Left ventricle myocardium inferior (tissue), 1 donor: ENCODE data around the gene COQ5. TPM values are rescaled to one million over a fixed set of nuclear protein-coding genes. Genes with fewer than 3 reads are reported as not detected.
A peak's percentile ranks its signal among the peaks of the same experiment; 100 is the strongest.

Experiments used
- DNase-seq: peaks from one replicate; pipeline ENCODE4 v3.0.0-alpha.2; 2020
- H3K27ac ChIP-seq: fragments of 200-600 bp; replicated peaks from 2 replicates; pipeline ENCODE4 v1.8.0; 2021
- H3K27me3 ChIP-seq: fragments of 200-600 bp; 2 replicates; pipeline ENCODE4 v1.8.0; 2021; ENCODE audit warnings: low read depth
- H3K36me3 ChIP-seq: fragments of 200-600 bp; 2 replicates; pipeline ENCODE4 v1.8.0; 2021
- H3K4me1 ChIP-seq: fragments of 200-600 bp; 2 replicates; pipeline ENCODE4 v1.8.0; 2021
- H3K4me3 ChIP-seq: fragments of 200-600 bp; 2 replicates; pipeline ENCODE4 v1.8.0; 2021; ENCODE audit warnings: mild to moderate bottlenecking, moderate library complexity
- H3K9me3 ChIP-seq: fragments of 200-600 bp; replicated peaks from 2 replicates; pipeline ENCODE4 v1.8.0; 2021
- CTCF ChIP-seq: fragments of 200-600 bp; IDR thresholded peaks from 2 replicates; pipeline ENCODE4 v1.8.0; 2021; ENCODE audit warnings: antibody characterized with exemption, mild to moderate bottlenecking, borderline replicate concordance
- intact Hi-C: fragments of 100-400 bp; cut with micrococcal nuclease; formaldehyde crosslinking; loops from one replicate; pipeline ENCODE4 v1.11.0; 2022
- total RNA-seq: library from RNA; stranded (reverse); fragmentation: NEBNext Ultra II Directional; extraction: Animal tissue kit (Norgen Biotek cat#: 25700); gene quantifications from one replicate; pipeline ENCODE4 v1.2.1, GENCODE V29; 2021
- donor health status: DM: no; HTN: yes; CAD: no; lungs with severe emphysema.

COQ5 gene
- total RNA-seq, 1 donor from 2014 or later, result 41.8 TPM

GRCh38 chr12:120475643-120476042, 53.3 kb downstream of the COQ5 start:
- H3K27me3 ChIP-seq, result no peaks in the 10 kb centered on the region
- peaks cover 10% of the 10 kb centered on the region for H3K4me1 ChIP-seq
- no peaks in the 10 kb centered on the region for H3K9me3 ChIP-seq
- no peak overlapping the region for H3K4me3 ChIP-seq
- no peak for DNase-seq
- no peak for TF ChIP-seq CTCF
- no peak overlapping the region for H3K27ac ChIP-seq
- intact Hi-C loops, result no loop called here
- H3K36me3 ChIP-seq, result no peaks in the 10 kb centered on the region

GRCh38 chr12:120474616-120474960, 54.4 kb downstream of the COQ5 start:
- no peaks in the 10 kb centered on the region for H3K36me3 ChIP-seq
- intact Hi-C loops, result no loop called here
- H3K27ac ChIP-seq, result no peak overlapping the region
- H3K9me3 ChIP-seq, result no peaks in the 10 kb centered on the region
- no peaks in the 10 kb centered on the region for H3K27me3 ChIP-seq
- H3K4me1 ChIP-seq, result peaks cover 19% of the 10 kb centered on the region
- no peak overlapping the region for H3K4me3 ChIP-seq
- DNase-seq, result no peak
- TF ChIP-seq CTCF, result no peak

DNA sequence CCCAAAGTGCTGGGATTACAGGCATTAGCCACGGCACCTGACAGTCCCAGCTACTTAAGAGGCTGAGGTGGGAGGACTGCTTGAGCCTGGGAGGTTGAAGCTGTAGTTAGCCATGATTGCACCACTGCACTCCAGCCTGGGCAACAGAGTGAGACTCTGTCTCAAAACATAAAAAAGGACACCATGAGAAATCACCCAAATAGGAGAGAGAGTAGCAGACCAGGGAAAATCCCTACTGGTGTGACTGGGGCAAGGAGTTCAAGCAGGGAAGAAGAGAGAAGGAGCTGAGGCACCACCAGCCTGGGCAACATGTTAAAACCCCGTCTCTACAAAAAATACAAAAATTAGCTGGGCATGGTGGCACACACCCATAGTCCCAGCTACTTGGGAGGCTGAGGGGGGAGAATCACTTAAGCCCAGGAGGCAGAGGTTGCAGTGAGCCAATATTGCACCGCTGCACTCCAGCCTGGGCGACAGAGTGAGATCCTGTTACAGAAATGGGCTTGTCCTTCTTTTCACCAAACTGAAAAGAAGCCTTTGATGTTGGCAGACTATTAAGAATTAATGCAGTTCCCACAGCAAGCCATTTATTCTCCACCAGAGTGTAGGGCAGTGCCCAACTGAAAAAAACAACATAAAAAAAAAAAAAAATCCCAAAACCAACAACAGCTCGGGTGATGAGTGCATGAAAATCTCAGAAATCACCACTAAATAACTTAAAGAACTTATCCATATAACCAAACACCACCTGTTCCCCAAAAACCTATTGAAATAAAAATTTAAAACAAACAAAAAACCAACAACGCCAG, 54.9 kb downstream of the COQ5 start:
- intact Hi-C loops, result no loop called here
- Histone ChIP-seq H3K9me3 (no peaks in the 10 kb centered on the region), H3K36me3 (no peaks in the 10 kb centered on the region), H3K27me3 (no peaks in the 10 kb centered on the region), H3K4me3 (no peak overlapping the region), H3K4me1 (peaks cover 23% of the 10 kb centered on the region), H3K27ac (no peak overlapping the region)
- DNase-seq, result no peak
- TF ChIP-seq CTCF, result no peak

- intact Hi-C loops, result no loop called here
- H3K4me1 ChIP-seq, result peaks cover 38% of the 10 kb centered on the region
- no peak for DNase-seq
- TF ChIP-seq CTCF, result no peak
- H3K27me3 ChIP-seq, result no peaks in the 10 kb centered on the region
- H3K9me3 ChIP-seq, result no peaks in the 10 kb centered on the region
- no peak overlapping the region for H3K27ac ChIP-seq
- H3K36me3 ChIP-seq, result no peaks in the 10 kb centered on the region
- no peak overlapping the region for H3K4me3 ChIP-seq
Measured at GRCh38 chr12:120472521-120472920, 56.4 kb downstream of the COQ5 start.

GRCh38 chr12:120470150-120470784, 58.7 kb downstream of the COQ5 start:
- Histone ChIP-seq H3K4me3 (peak overlapping the region; percentile 83), H3K27me3 (no peaks in the 10 kb centered on the region), H3K4me1 (peaks cover 60% of the 10 kb centered on the region), H3K36me3 (peaks cover 12% of the 10 kb centered on the region), H3K9me3 (no peaks in the 10 kb centered on the region), H3K27ac (peak overlapping the region; percentile 96)
- no peak for TF ChIP-seq CTCF
- no peak for DNase-seq
- intact Hi-C loops, result no loop called here
